Body of pancreas (tissue), 4 donors: ENCODE data around the gene SELENOH. TPM values are rescaled to one million over a fixed set of nuclear protein-coding genes. Genes with fewer than 3 reads are reported as not detected.

Experiments
- ATAC-seq: fragments of 150-250 bp; one replicate; pipeline ENCODE4 v1.9.1; 2016
- DNase-seq, 4 donors: peaks; one replicate each; pipeline ENCODE4 v3.0.0-alpha.2; 2019
- H3K27ac ChIP-seq, 4 donors: fragments of 200-600 bp; sonication (generic); 1 replicate in 3 of 4; 2 replicates in 1 of 4; pipeline versions ENCODE4 v1.5.1 to v1.6.1; 2016 to 2019; ENCODE audit warnings: mild to moderate bottlenecking in 1 of 4, mixed read lengths in 1 of 4, moderate library complexity in 1 of 4
- H3K27me3 ChIP-seq, 2 donors: fragments of 200-600 bp; sonication (generic); one replicate each; pipeline ENCODE4 v1.6.0; 2016; ENCODE audit warnings: mild to moderate bottlenecking in 1 of 2
- H3K36me3 ChIP-seq, 2 donors: fragments of 200-600 bp; sonication (generic); replicated peaks in 1 of 2; 2 replicates each; pipeline ENCODE4 v1.5.1; 2016; ENCODE audit warnings: low read depth in 2 of 2; ENCODE audit not compliant: insufficient read depth in 1 of 2
- H3K4me1 ChIP-seq: fragments of 200-600 bp; sonication (generic); one replicate; pipeline ENCODE4 v1.6.0; 2016
- H3K4me3 ChIP-seq, 2 donors: fragments of 200-600 bp; sonication (generic); 1 replicate in 1 of 2; 2 replicates in 1 of 2; pipeline ENCODE4 v1.5.1; 2016 to 2019
- H3K9me3 ChIP-seq, 3 donors: fragments of 200-600 bp; sonication (generic); 1 replicate in 2 of 3; 2 replicates in 1 of 3; pipeline ENCODE4 v1.5.1; 2016
- POLR2A ChIP-seq, 3 donors: fragments of 450-650 bp; IDR thresholded peaks; one replicate each; pipeline ENCODE4 v1.6.1; 2016; ENCODE audit warnings: antibody characterized with exemption in 3 of 3, mild to moderate bottlenecking in 2 of 3
- WGBS, 2 donors: methylation state at CpG; one replicate each; pipeline ENCODE4 v1.1.5; 2017; 5-methylcytosine and 5-hydroxymethylcytosine counted together
- intact Hi-C: fragments of 100-400 bp; cut with DNase I; formaldehyde crosslinking; loops from one replicate; pipeline ENCODE4 v1.15.1; 2023
- total RNA-seq, 2 donors: library from RNA; depleted of rRNA; stranded (reverse); fragments of >200 nt; gene quantifications; one replicate each; pipeline ENCODE4 v1.1.0, GENCODE V29; 2016
- TF ChIP-seq, protein P1 (sequence below), 7 experiments: fragments of 450-650 bp in 4 of 7; fragments of 200-600 bp in 3 of 7; sonication (generic) in 3 of 7; IDR thresholded peaks; one replicate each; pipeline ENCODE4 v1.5.1; 2016 to 2019; ENCODE audit warnings: antibody characterized with exemption in 7 of 7

SELENOH gene
- total RNA-seq, 2 donors from 2014 or later: 86.1 to 157 TPM

DNA sequence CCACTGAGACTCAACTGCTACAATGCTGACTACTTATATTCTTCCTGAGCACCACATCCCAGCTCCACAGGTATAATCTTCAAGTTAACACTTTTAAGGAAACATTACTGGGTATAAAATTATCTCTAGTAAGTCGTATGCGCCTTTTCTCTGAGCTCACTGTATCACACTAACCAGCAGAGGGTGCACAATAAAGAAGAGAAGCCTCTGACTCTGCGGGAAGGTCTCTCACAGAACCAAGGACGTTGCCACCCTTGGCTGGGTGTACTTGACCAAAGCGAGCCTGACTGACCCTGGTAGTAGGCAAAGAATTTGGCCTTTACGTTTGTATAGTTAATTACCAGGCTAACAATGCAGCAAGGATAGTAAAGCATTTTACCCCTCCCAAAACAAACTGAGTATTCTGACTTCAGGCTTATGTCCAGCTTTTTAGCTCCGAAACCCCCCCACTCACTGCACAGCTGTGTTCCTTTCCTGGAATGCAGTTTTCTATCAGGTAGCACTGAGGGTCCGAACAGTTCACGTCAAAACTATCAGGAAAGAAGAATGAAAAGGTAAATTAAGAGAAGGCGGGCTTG lies 10.5 kb downstream of the SELENOH start, which contains the start of gene BTBD18:
BTBD18 (minus strand) TSS at position 144 of the 578 bp plus-strand sequence. CDS start 631 bp downstream, outside the sequence.
- H3K27me3 ChIP-seq: no peaks in the 10 kb centered on the region
- DNase-seq (peak; percentile 56 to 75 (median 68)), ATAC-seq (peak; percentile 94)
- WGBS, 2 donors: 27 to 29% methylated on average over 10 of the region's 10 CpGs
- intact Hi-C loops: loop anchor here (5.0 kb wide), 1 partner anchor 51 kb away; no protein-coding TSS in a partner anchor
- H3K4me1 ChIP-seq: peaks cover 12% of the 10 kb centered on the region
- no peaks in the 10 kb centered on the region for H3K36me3 ChIP-seq
- H3K9me3 ChIP-seq: no peaks in the 10 kb centered on the region
- H3K4me3 ChIP-seq: no peak within 1 kb of the TSS
- H3K27ac ChIP-seq: peak within 1 kb of the TSS in 2 of 4 donors; percentile 10 to 22
- TF ChIP-seq POLR2A (IDR thresholded peaks at IDR 0.05): no peak
- TF ChIP-seq, protein P1, sequence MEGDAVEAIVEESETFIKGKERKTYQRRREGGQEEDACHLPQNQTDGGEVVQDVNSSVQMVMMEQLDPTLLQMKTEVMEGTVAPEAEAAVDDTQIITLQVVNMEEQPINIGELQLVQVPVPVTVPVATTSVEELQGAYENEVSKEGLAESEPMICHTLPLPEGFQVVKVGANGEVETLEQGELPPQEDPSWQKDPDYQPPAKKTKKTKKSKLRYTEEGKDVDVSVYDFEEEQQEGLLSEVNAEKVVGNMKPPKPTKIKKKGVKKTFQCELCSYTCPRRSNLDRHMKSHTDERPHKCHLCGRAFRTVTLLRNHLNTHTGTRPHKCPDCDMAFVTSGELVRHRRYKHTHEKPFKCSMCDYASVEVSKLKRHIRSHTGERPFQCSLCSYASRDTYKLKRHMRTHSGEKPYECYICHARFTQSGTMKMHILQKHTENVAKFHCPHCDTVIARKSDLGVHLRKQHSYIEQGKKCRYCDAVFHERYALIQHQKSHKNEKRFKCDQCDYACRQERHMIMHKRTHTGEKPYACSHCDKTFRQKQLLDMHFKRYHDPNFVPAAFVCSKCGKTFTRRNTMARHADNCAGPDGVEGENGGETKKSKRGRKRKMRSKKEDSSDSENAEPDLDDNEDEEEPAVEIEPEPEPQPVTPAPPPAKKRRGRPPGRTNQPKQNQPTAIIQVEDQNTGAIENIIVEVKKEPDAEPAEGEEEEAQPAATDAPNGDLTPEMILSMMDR (IDR thresholded peaks at IDR 0.05): peak; percentile 14 to 77 (median 74)

DNA sequence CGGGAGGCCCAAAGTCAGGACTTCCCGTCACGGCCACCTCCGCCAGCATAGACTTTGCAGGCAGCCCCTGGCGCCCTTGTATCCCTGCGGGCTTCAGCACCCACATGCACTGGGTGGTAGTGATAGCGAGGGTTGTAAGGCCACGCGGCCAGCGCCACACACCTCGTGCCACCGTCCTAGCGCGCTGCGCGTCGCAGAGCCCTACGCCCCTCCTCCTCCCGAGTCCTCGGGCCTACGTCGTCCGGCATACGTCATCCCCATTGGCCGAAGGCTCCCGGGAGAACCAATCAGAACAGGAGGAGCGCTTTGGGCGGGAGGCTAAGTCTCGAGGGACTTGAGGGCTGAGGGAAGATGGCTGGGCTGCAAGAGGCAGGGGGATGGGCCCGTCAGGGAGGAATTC lies 11.7 kb downstream of the SELENOH start:
- Histone ChIP-seq H3K4me3 (no peak overlapping the region), H3K4me1 (peaks cover 12% of the 10 kb centered on the region), H3K36me3 (no peaks in the 10 kb centered on the region), H3K27me3 (no peaks in the 10 kb centered on the region), H3K9me3 (no peaks in the 10 kb centered on the region), H3K27ac (no peak overlapping the region)
- 91 to 96% methylated on average over 18 to 23 of the region's 30 CpGs for WGBS, 2 donors
- TF ChIP-seq, protein P1 (IDR thresholded peaks at IDR 0.05): no peak
- TF ChIP-seq POLR2A (IDR thresholded peaks at IDR 0.05): no peak
- intact Hi-C loops: loop anchor here (5.0 kb wide), 1 partner anchor 49 kb away; no protein-coding TSS in a partner anchor
- ATAC-seq (no peak), DNase-seq (no peak)

DNA sequence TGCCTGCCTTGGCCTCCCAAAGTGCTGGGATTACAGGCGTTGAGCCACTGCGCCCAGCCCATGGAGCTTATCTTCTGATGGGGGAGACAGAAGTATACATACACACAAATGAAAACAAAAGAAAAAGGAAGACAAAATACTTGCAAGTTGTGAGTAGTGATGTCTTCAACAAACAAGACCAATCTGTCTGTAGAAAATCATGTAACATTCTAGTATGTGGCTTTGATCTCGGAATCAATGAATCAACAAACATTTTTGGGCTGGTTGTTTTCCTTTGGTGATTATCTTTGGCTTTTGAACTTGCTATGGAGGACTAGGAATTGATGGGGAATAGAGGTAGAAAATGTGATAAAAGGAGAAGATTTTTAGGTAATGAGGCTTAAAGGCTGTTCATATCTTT lies 16.9 kb downstream of the SELENOH start:
- ATAC-seq (no peak), DNase-seq (no peak)
- H3K9me3 ChIP-seq: no peaks in the 10 kb centered on the region
- peaks cover 6% of the 10 kb centered on the region for H3K4me1 ChIP-seq
- H3K4me3 ChIP-seq: no peak overlapping the region
- H3K27me3 ChIP-seq: no peaks in the 10 kb centered on the region
- 56 to 60% methylated on average over 3 of the region's 3 CpGs for WGBS, 2 donors
- intact Hi-C loops: no loop called here
- no peak overlapping the region for H3K27ac ChIP-seq
- H3K36me3 ChIP-seq: no peaks in the 10 kb centered on the region
- TF ChIP-seq, protein P1 (IDR thresholded peaks at IDR 0.05): no peak

DNA sequence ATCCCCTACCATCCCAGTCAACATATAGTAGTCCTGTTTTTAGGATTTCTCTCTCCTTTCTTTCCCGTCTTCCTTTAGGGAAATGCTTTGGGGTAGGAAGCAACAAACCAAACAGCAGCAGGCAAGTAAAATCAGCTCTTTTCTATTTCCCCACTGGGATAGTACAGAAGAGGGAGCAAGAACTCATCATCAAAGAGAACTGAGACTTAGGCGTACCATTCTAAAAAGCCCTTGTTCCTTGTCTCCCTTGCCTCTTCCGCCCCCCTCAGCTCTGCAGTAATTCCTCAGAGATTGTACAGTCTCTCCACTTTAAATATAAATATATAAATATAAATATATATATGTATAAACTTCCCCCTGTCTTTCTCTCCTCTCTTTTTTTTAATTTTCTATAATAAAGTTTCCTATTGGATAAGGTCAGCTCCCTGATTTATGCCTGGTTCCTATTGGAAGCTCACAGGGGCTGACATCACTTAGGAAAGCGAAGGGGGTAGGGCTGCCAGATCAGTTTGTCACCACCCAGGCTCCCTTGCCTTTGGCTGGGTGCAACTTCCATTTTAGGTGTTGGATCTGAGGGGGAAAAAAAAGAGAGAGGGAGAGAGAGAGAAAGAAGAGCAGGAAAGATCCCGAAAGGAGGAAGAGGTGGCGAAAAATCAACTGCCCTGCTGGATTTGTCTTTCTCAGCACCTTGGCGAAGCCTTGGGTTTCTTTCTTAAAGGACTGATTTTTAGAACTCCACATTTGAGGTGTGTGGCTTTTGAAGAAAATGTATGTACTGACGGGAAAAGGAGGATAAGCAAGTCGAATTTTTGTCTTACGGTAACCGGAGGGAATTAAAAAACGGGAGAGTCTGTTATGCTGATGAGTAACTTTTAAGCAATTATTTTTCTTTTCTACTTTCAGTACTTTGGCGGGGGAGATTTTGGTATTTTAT lies 20.3 kb downstream of the SELENOH start, which contains the start of gene CTNND1:
CTNND1 (plus strand) TSS at position 502 of the 934 bp plus-strand sequence. CDS start 29,677 bp downstream, outside the sequence.
- Histone ChIP-seq H3K9me3 (no peaks in the 10 kb centered on the region), H3K27ac (peak within 1 kb of the TSS; percentile 95 to 97 (median 96)), H3K36me3 (no peaks in the 10 kb centered on the region), H3K4me3 (peak within 1 kb of the TSS; percentile 30 to 41), H3K4me1 (peaks cover 31% of the 10 kb centered on the region), H3K27me3 (no peaks in the 10 kb centered on the region)
- peak; percentile 90 to 96 (median 94) for DNase-seq
- intact Hi-C loops: no loop called here
- ATAC-seq: peak; percentile 100
- WGBS, 2 donors: 1 to 3% methylated on average over 13 of the region's 13 CpGs
- TF ChIP-seq, protein P1 (IDR thresholded peaks at IDR 0.05): peak in 2 of 7 experiments; percentile 5 to 26
- TF ChIP-seq POLR2A (IDR thresholded peaks at IDR 0.05): peak; percentile 64 to 94 (median 93)
